HT1080 (cell line): ENCODE measurements around the gene GPR162. TPM values are rescaled to one million over a fixed set of nuclear protein-coding genes. Genes with fewer than 3 reads are reported as not detected.
A peak's percentile ranks its signal among the peaks of the same experiment; 100 is the strongest.

ENCODE experiments used
- DNase-seq: peaks from one replicate; pipeline ENCODE4 v3.0.0-alpha.2; 2015; ENCODE audit warnings: low read depth
- total RNA-seq: library from RNA; depleted of rRNA; stranded (reverse); fragments of >200 nt; shearing (Covaris generic); gene quantifications from 2 replicates; pipeline ENCODE4 v1.2.3, GENCODE V29; 2014

GPR162 gene
- total RNA-seq, 1 experiment from 2014 or later, result 8.7 TPM

- no peak for DNase-seq
Measured at GRCh38 chr12:6787309-6787708, 34.3 kb upstream of the GPR162 start.

DNA sequence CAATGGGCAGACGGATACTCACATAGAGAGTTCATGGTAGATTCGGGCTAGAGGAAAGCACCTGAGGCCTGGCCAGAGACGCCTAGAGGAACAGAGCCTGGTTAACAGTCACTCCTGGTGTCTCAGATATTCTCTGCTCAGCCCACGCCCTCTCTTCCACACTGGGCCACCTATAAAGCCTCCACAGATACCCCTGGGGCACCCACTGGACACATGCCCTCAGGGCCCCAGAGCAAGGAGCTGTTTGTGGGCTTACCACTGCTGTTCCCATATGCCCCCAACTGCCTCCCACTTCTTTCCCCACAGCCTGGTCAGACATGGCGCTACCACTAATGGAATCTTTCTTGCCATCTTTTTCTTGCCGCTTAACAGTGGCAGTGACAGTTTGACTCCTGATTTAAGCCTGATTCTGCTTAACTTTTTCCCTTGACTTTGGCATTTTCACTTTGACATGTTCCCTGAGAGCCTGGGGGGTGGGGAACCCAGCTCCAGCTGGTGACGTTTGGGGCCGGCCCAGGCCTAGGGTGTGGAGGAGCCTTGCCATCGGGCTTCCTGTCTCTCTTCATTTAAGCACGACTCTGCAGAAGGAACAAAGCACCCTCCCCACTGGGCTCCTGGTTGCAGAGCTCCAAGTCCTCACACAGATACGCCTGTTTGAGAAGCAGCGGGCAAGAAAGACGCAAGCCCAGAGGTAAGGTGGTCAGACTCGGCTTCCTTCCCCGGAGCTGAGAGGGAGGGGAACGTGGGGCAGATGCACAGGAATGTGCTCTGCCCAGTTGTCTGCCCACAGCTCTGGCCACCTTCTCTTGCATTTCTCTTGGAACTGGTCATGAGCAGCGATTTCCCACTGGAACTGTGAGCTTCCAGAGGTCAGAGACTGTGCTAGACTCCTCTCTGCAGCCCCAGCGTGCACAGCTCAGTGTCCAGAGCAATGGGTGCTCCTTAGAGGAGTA is 32.4 kb upstream of the GPR162 start, which contains the start of gene CD4:
Gene CD4, plus strand, starts transcription at position 557 of the 953 bp plus-strand sequence. CDS start 10,611 bp downstream, outside the sequence.
- DNase-seq, result no peak

- DNase-seq, result no peak
Measured at GRCh38 chr12:6790496-6791150, 31.0 kb upstream of the GPR162 start.

DNA sequence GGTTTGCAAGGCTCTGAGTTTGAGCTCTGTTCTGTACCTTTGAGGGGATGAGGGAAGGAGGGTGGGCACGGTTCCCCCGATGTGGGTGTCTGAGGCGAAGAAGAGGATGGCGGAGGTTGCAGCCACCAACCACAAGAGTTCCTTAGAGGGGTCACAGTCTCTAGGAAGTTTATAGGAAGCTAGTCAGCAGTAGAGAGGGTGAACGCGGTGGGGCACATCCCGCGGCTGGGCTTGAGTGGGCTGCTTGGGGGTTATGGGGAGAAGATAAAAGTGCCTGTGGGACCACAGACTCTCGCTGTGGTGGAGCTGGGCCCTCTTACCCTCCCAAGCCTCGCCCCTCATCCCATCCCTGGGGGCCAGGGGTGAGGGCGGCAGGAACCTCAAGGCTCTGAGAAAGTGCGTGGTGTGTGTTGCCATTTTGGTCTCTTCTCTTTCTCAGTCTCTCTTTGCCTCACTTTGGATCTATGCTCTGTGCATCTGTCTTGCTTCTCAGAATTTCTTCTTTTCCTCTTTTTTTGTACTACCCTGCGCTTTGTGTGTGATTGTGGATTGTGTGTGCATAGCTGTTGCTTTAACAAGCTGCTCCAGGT is 29.6 kb upstream of the GPR162 start:
- no peak for DNase-seq

DNA sequence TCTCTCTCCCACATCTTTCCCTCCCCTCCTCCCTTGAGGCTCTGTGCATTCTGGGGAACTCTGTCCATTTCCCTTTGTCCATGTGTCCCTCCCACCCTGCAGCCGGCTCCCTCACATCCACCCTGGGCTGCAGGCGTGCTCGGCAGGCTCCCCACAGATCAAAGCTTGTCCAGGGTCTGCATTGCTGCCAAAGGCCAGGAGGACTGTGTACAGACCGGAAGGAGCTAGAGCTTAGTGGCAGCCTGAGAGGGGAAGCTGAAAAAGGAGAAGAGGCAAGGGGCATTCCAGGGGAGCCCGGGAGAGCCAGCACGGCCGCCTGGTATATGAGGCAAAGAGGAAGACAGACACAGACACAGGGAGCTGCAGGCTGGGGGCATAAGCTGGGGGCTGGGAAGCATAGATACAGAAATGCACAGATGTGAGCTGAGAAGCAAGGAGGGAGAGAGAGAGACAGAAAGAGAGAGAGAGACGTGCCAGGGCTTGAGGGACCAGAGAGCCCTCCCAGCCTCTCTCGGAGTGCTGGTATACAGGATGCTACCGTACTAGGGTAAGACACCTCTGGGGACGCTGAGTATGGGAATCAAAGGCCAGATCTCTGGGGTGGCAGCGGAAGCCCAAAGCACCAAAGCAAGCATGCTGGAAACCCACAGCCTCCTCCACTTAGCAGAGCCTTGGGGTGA is 29.0 kb upstream of the GPR162 start:
- DNase-seq, result no peak

DNA sequence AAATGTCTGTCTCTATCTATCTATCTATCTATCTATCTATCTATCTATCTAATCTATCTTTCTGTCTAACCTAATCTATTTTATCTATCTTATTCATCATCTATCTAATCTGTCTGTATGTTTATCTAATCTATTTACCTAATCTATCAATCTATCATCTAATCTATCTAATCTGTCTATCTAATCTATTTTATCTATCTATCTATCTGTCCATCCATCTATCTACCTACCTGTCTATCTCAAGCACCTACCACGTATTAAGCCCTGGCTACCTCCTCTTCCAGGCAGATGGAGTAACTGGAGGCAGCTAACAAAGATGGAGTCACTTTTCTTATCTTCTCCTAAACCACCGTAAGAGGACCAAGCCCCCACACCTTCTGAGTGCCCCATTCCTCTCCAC is 26.5 kb upstream of the GPR162 start:
- DNase-seq, result no peak

DNA sequence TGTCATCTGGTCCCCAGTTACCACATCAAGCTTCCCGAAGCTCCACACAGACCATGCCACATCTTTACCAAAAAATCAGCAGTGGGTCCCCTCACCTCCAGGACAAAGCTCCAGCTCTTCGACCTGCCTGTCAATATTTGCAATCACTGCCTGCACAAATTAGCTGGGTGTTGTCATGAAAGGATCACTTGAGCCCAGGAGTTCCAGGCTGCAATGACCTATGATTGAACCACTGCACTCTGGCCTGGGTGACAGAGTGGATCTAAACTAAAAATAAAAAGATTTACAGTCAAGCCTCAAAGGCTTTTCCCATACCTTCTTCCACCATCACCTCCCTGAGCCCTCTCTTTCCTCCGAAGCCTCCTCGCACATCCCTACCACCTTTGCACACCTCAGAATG is 25.0 kb upstream of the GPR162 start:
- no peak for DNase-seq

GRCh38 chr12:6799147-6799546 is 22.5 kb upstream of the GPR162 start:
- no peak for DNase-seq

- DNase-seq, result peak; percentile 27
Measured at GRCh38 chr12:6807170-6807569, 14.5 kb upstream of the GPR162 start.

GRCh38 chr12:6809056-6809455 is 12.6 kb upstream of the GPR162 start:
- DNase-seq, result no peak

DNA sequence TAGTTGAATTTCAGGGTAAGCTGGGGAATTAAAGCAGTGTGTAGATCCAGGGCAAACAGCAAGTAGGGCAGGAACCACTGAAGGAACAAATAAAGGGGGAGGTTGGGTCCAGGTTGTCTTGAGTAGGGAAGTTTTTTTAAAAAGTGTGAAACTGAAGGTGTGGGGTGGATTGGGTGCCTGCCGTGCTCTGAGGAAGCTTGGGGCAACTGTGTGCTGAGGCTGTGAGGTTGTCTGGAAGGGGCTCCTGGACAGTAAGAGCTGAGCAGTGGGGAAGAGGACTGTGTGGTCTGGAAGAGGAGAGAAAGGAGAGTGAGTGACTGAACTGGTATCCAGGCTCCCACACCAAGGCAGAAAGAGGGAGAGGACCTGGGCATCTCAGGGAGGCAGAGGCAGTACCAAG is 10.9 kb upstream of the GPR162 start:
- DNase-seq, result no peak

DNA sequence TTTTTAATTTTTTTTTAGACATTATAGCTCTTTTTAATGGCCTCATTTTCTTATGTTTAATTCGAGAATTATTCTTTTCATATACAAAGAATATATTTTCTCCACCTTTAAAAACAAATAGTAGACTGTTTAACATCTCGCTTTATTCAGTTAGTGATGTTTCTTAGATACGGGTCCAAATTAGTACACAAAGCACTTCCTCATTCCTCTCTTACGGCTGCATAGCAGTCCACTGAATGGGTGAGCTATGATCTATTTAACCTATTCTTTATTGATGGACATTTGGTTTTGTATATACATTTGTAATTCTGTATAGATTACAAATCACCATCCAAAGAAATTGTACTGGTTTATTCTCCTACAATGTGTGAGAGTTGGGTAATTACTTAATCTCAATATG is 8.3 kb upstream of the GPR162 start:
- no peak for DNase-seq

- no peak for DNase-seq
Measured at GRCh38 chr12:6816598-6816997, 5.0 kb upstream of the GPR162 start.

GRCh38 chr12:6817098-6817497 is 4.5 kb upstream of the GPR162 start:
- DNase-seq, result no peak

GRCh38 chr12:6817662-6818157 is 3.9 kb upstream of the GPR162 start:
- DNase-seq, result no peak

DNA sequence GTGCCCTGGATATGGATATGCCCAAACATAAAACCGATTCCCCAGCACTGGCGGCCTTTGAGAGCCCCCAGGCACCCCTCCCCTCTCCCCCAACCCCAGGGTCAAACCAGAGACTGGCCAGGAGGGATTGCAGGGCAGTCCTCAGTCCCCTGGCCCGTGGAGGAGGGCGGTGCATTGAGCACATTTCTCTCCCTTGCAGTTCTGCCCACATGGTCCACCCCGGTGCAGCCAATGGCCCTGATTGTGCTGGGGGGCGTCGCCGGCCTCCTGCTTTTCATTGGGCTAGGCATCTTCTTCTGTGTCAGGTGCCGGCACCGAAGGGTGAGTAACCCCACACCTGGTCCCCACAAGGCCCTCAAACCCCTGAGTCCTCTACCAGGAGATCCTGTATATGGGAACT is 3.4 kb upstream of the GPR162 start:
- no peak for DNase-seq

- no peak for DNase-seq
Measured at GRCh38 chr12:6818645-6819044, 3.0 kb upstream of the GPR162 start.

DNA sequence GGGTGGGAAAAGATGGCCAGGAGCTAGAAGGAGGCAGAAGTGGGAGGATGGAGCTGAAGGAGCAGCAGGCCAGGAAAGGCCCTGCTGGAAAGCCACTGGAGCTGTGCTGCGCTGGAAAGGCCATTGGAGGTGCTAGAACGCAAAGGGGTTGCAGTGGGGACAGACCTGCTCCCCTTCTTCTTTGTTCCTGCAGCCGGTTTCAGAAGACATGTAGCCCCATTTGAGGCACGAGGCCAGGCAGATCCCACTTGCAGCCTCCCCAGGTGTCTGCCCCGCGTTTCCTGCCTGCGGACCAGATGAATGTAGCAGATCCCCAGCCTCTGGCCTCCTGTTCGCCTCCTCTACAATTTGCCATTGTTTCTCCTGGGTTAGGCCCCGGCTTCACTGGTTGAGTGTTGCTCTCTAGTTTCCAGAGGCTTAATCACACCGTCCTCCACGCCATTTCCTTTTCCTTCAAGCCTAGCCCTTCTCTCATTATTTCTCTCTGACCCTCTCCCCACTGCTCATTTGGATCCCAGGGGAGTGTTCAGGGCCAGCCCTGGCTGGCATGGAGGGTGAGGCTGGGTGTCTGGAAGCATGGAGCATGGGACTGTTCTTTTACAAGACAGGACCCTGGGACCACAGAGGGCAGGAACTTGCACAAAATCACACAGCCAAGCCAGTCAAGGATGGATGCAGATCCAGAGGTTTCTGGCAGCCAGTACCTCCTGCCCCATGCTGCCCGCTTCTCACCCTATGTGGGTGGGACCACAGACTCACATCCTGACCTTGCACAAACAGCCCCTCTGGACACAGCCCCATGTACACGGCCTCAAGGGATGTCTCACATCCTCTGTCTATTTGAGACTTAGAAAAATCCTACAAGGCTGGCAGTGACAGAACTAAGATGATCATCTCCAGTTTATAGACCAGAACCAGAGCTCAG is 2.3 kb upstream of the GPR162 start:
- DNase-seq, result peak; percentile 35

GRCh38 chr12:6820166-6820565 is 1.5 kb upstream of the GPR162 start:
- DNase-seq, result no peak

DNA sequence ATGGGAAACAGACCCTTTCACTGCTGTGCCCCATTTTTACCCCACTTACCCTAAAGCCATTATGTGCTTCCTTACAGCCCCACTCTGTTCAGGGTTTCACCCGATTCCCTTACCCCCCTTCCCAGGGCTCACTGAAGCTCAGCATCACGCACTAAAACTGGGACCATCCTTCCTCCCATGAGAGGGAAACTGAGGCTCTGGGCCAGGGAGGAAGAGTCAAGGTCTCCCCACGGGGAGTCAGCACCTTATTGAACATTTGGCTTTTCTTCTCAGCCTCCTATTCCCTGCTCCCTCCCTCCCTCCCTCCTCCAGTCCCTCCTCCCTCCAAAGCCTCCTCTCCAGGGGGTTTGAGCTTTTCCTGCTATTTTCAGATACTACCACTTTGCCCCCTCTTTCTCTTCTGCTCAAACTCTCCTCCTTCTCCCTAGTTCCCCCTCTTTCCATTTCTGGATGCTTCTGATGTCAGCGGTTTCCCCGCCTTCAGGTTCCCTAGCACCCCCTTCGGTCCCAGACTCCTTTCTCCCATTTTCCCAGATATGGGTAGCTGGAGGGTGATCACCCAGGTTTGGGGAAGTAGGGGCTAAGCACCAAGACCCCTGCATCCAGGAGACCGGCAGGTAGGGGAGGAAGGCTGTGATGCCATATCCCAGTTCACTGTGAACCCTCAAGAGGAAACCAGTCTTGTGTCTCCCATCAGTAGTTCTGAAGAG is 960 bp downstream of the GPR162 start:
- no peak for DNase-seq
